Suprapubic skin (tissue), 4 donors: ENCODE results near the gene TIMM44. TPM values are rescaled to one million over a fixed set of nuclear protein-coding genes. Genes with fewer than 3 reads are reported as not detected.
A peak's percentile ranks its signal among the peaks of the same experiment; 100 is the strongest.

Experiments used
- DNase-seq, 2 donors: peaks; one replicate each; pipeline ENCODE4 v3.0.0-alpha.2; 2019; ENCODE audit warnings: low spot score in 2 of 2
- H3K27ac ChIP-seq: fragments of 200-600 bp; sonication (generic); one replicate; pipeline ENCODE4 v1.5.1; 2019
- H3K27me3 ChIP-seq: fragments of 200-600 bp; sonication (generic); one replicate; pipeline ENCODE4 v1.5.1; 2019
- H3K36me3 ChIP-seq: fragments of 200-600 bp; sonication (generic); one replicate; pipeline ENCODE4 v1.5.1; 2019
- H3K4me1 ChIP-seq: fragments of 200-600 bp; sonication (generic); one replicate; pipeline ENCODE4 v1.5.1; 2019
- H3K4me3 ChIP-seq: fragments of 200-600 bp; sonication (generic); one replicate; pipeline ENCODE4 v1.5.1; 2019; ENCODE audit warnings: mild to moderate bottlenecking
- H3K9me3 ChIP-seq: fragments of 200-600 bp; sonication (generic); one replicate; pipeline ENCODE4 v1.5.1; 2019
- EP300 ChIP-seq: sonication (generic); formaldehyde crosslinking; IDR thresholded peaks from one replicate; pipeline ENCODE4 v1.6.1; 2017; ENCODE audit warnings: antibody characterized with exemption
- POLR2A ChIP-seq, 2 donors: fragments of 450-650 bp; IDR thresholded peaks; one replicate each; pipeline ENCODE4 v1.6.1; 2017; ENCODE audit warnings: antibody characterized with exemption in 2 of 2, mild to moderate bottlenecking in 2 of 2, moderate library complexity in 2 of 2
- POLR2AphosphoS5 ChIP-seq, 3 donors: sonication (generic); formaldehyde crosslinking; IDR thresholded peaks; one replicate each; pipeline ENCODE4 v1.6.1; 2017; ENCODE audit warnings: antibody characterized with exemption in 3 of 3
- WGBS: methylation state at CpG from one replicate; pipeline ENCODE4 v1.1.5; 2018; 5-methylcytosine and 5-hydroxymethylcytosine counted together
- total RNA-seq, 4 donors: library from RNA; depleted of rRNA; stranded (reverse); fragments of >200 nt; gene quantifications; one replicate each; pipeline ENCODE4 v1.1.0, GENCODE V29; 2016
- TF ChIP-seq, protein P1 (sequence below), 2 donors: fragments of 200-600 bp in 1 of 2; fragments of 450-650 bp in 1 of 2; sonication (generic) in 1 of 2; IDR thresholded peaks; one replicate each; pipeline ENCODE4 v1.5.1; 2016 to 2019; ENCODE audit warnings: antibody characterized with exemption in 2 of 2, mild to moderate bottlenecking in 1 of 2, moderate library complexity in 1 of 2

Gene TIMM44
- total RNA-seq, 4 donors from 2014 or later, result 34.6 to 85.1 (median 54.5) TPM

DNA sequence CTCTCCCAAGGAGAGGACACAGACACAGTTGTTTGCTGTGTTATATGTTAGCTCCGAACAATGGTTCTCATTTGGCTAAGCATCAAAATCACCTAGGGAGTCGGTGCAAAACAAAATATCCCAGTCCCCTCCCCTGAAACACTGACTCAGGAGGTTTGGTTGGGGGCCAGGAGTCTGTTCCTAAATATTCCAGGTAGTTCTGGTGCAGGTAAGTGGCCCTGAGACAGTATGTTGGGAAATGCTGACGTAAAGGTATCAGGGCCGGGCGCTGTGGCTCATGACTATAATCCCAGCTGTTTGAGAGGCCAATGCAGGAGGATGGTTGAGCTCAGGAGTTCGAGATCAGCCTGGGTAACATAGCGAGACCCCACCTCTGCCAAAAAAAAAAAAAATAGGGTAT is 42.1 kb downstream of the TIMM44 start:
- Histone ChIP-seq H3K4me1 (peaks cover 58% of the 10 kb centered on the region), H3K4me3 (no peak overlapping the region), H3K9me3 (no peaks in the 10 kb centered on the region), H3K36me3 (peaks cover 13% of the 10 kb centered on the region), H3K27me3 (no peaks in the 10 kb centered on the region), H3K27ac (peak overlapping the region; percentile 90)
- 54% methylated on average over 7 of the region's 7 CpGs for WGBS
- TF ChIP-seq, protein P1, sequence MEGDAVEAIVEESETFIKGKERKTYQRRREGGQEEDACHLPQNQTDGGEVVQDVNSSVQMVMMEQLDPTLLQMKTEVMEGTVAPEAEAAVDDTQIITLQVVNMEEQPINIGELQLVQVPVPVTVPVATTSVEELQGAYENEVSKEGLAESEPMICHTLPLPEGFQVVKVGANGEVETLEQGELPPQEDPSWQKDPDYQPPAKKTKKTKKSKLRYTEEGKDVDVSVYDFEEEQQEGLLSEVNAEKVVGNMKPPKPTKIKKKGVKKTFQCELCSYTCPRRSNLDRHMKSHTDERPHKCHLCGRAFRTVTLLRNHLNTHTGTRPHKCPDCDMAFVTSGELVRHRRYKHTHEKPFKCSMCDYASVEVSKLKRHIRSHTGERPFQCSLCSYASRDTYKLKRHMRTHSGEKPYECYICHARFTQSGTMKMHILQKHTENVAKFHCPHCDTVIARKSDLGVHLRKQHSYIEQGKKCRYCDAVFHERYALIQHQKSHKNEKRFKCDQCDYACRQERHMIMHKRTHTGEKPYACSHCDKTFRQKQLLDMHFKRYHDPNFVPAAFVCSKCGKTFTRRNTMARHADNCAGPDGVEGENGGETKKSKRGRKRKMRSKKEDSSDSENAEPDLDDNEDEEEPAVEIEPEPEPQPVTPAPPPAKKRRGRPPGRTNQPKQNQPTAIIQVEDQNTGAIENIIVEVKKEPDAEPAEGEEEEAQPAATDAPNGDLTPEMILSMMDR (IDR thresholded peaks at IDR 0.05), result no peak
- TF ChIP-seq POLR2AphosphoS5 (IDR thresholded peaks at IDR 0.05) (no peak), EP300 (no peak), POLR2A (IDR thresholded peaks at IDR 0.05) (no peak)
- peak in 1 of 2 donors; percentile 69 for DNase-seq

- H3K27ac ChIP-seq, result peak overlapping the region; percentile 90
- H3K27me3 ChIP-seq, result no peaks in the 10 kb centered on the region
- WGBS, result 71% methylated on average over 3 of the region's 3 CpGs
- TF ChIP-seq, protein P1 (IDR thresholded peaks at IDR 0.05), result no peak
- TF ChIP-seq POLR2A (IDR thresholded peaks at IDR 0.05) (no peak), EP300 (no peak), POLR2AphosphoS5 (IDR thresholded peaks at IDR 0.05) (no peak)
- peak in 1 of 2 donors; percentile 63 for DNase-seq
- no peak overlapping the region for H3K4me3 ChIP-seq
- peaks cover 9% of the 10 kb centered on the region for H3K36me3 ChIP-seq
- H3K9me3 ChIP-seq, result no peaks in the 10 kb centered on the region
- peaks cover 54% of the 10 kb centered on the region for H3K4me1 ChIP-seq
These were observed 42.5 kb downstream of the TIMM44 start for GRCh38 chr19:7900931-7901330.

- peaks cover 9% of the 10 kb centered on the region for H3K36me3 ChIP-seq
- no peak for TF ChIP-seq EP300
- no peak for TF ChIP-seq POLR2AphosphoS5 (IDR thresholded peaks at IDR 0.05)
- TF ChIP-seq POLR2A (IDR thresholded peaks at IDR 0.05), result no peak
- TF ChIP-seq, protein P1 (IDR thresholded peaks at IDR 0.05), result no peak
- H3K4me1 ChIP-seq, result peaks cover 51% of the 10 kb centered on the region
- WGBS, result 47% methylated on average over 15 of the region's 21 CpGs
- H3K27ac ChIP-seq, result peak overlapping the region; percentile 90
- no peaks in the 10 kb centered on the region for H3K27me3 ChIP-seq
- peak in 1 of 2 donors; percentile 64 for DNase-seq
- no peaks in the 10 kb centered on the region for H3K9me3 ChIP-seq
- H3K4me3 ChIP-seq, result no peak overlapping the region
These were observed 43.0 kb downstream of the TIMM44 start for GRCh38 chr19:7900401-7900870.

DNA sequence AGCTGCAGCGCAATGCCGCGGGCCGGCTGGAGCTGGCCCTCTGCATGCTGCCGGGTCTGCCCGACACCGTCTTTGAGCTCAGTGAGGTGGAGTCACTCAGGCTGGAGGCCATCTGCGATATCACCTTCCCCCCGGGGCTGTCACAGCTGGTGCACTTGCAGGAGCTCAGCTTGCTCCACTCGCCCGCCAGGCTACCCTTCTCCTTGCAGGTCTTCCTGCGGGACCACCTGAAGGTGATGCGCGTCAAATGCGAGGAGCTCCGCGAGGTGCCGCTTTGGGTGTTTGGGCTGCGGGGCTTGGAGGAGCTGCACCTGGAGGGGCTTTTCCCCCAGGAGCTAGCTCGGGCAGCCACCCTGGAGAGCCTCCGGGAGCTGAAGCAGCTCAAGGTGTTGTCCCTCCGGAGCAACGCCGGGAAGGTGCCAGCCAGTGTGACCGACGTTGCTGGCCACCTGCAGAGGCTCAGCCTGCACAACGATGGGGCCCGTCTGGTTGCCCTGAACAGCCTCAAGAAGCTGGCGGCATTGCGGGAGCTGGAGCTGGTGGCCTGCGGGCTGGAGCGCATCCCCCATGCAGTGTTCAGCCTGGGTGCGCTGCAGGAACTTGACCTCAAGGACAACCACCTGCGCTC is 43.6 kb downstream of the TIMM44 start:
- Histone ChIP-seq H3K9me3 (no peaks in the 10 kb centered on the region), H3K4me3 (no peak overlapping the region), H3K36me3 (peaks cover 9% of the 10 kb centered on the region), H3K27ac (peak overlapping the region; percentile 90), H3K4me1 (peaks cover 51% of the 10 kb centered on the region), H3K27me3 (no peaks in the 10 kb centered on the region)
- 96% methylated on average over 13 of the region's 34 CpGs for WGBS
- peak in 1 of 2 donors; percentile 69 for DNase-seq
- TF ChIP-seq POLR2AphosphoS5 (IDR thresholded peaks at IDR 0.05), result no peak
- TF ChIP-seq EP300, result no peak
- TF ChIP-seq, protein P1 (IDR thresholded peaks at IDR 0.05), result no peak
- no peak for TF ChIP-seq POLR2A (IDR thresholded peaks at IDR 0.05)

GRCh38 chr19:7898967-7899366 is 44.5 kb downstream of the TIMM44 start:
- no peak overlapping the region for H3K27ac ChIP-seq
- TF ChIP-seq POLR2AphosphoS5 (IDR thresholded peaks at IDR 0.05) (no peak), EP300 (no peak), POLR2A (IDR thresholded peaks at IDR 0.05) (no peak)
- TF ChIP-seq, protein P1 (IDR thresholded peaks at IDR 0.05), result no peak
- no peaks in the 10 kb centered on the region for H3K27me3 ChIP-seq
- peaks cover 52% of the 10 kb centered on the region for H3K4me1 ChIP-seq
- H3K36me3 ChIP-seq, result peaks cover 9% of the 10 kb centered on the region
- H3K4me3 ChIP-seq, result no peak overlapping the region
- WGBS, result 96% methylated on average over 16 of the region's 16 CpGs
- no peaks in the 10 kb centered on the region for H3K9me3 ChIP-seq
- DNase-seq, result no peak
